GM23338 (cell line): ENCODE data around the gene MPL. TPM values are rescaled to one million over a fixed set of nuclear protein-coding genes. Genes with fewer than 3 reads are reported as not detected.

ENCODE experiments used
- ATAC-seq: fragments of 200-7000 bp; cut with Tn5 transposase; 3 replicates; pipeline ENCODE4 v1.9.1; 2020
- DNase-seq: peaks from one replicate; pipeline ENCODE4 v3.0.0-alpha.2; 2015; ENCODE audit warnings: low spot score
- H2AFZ ChIP-seq: fragments of 200-600 bp; sonication (generic); 2 replicates; pipeline ENCODE4 v1.8.0; 2016; ENCODE audit warnings: antibody characterized with exemption, mild to moderate bottlenecking, moderate library complexity
- H3F3A ChIP-seq: fragments of 200-600 bp; sonication (generic); replicated peaks from 2 replicates; pipeline ENCODE4 v1.8.0; 2017; ENCODE audit warnings: antibody characterized with exemption, mixed run types, low read depth
- H3K27ac ChIP-seq: fragments of 200-600 bp; sonication (generic); 2 replicates; pipeline ENCODE4 v1.6.1; 2016; ENCODE audit warnings: low read depth
- H3K27me3 ChIP-seq: fragments of 200-600 bp; sonication (generic); 2 replicates; pipeline ENCODE4 v1.8.0; 2016; ENCODE audit warnings: mild to moderate bottlenecking, mixed run types, moderate library complexity; ENCODE audit not compliant: insufficient read depth
- H3K36me3 ChIP-seq: fragments of 200-600 bp; sonication (generic); 2 replicates; pipeline ENCODE4 v1.8.0; 2016; ENCODE audit warnings: mild to moderate bottlenecking; ENCODE audit not compliant: insufficient read depth
- H3K4me1 ChIP-seq: fragments of 200-600 bp; sonication (generic); 2 replicates; pipeline ENCODE4 v1.8.0; 2016; ENCODE audit warnings: mild to moderate bottlenecking, moderate library complexity; ENCODE audit not compliant: insufficient read depth
- H3K4me2 ChIP-seq: fragments of 200-600 bp; sonication (generic); 2 replicates; pipeline ENCODE4 v1.7.1; 2017; ENCODE audit warnings: mixed run types
- H3K4me3 ChIP-seq: fragments of 200-600 bp; sonication (generic); 2 replicates; pipeline ENCODE4 v1.6.1; 2016; ENCODE audit warnings: mixed run types
- H3K79me2 ChIP-seq: fragments of 200-600 bp; sonication (generic); replicated peaks from 2 replicates; pipeline ENCODE4 v1.8.0; 2017; ENCODE audit warnings: mild to moderate bottlenecking; ENCODE audit not compliant: insufficient read depth
- H3K9me2 ChIP-seq: fragments of 200-600 bp; sonication (generic); 2 replicates; pipeline ENCODE4 v1.8.0; 2017; ENCODE audit not compliant: insufficient read depth
- H4K20me1 ChIP-seq: fragments of 200-600 bp; sonication (generic); replicated peaks from 2 replicates; pipeline ENCODE4 v1.8.0; 2017; ENCODE audit warnings: mild to moderate bottlenecking; ENCODE audit not compliant: insufficient read depth
- H3K27ac Mint-ChIP-seq: 2 replicates; pipeline ENCODE4 v1.8.0; 2020; ENCODE audit warnings: inconsistent platforms, mild to moderate bottlenecking, moderate library complexity, mixed read lengths
- H3K27me3 Mint-ChIP-seq: 3 replicates; pipeline ENCODE4 v1.8.0; 2022; ENCODE audit warnings: low read depth, mild to moderate bottlenecking, moderate library complexity, mixed read lengths, inconsistent platforms; ENCODE audit not compliant: insufficient read depth, poor library complexity
- H3K36me3 Mint-ChIP-seq: 3 replicates; pipeline ENCODE4 v1.8.0; 2021; ENCODE audit warnings: low read depth, mild to moderate bottlenecking, inconsistent platforms, moderate library complexity, mixed read lengths
- H3K4me1 Mint-ChIP-seq: 3 replicates; pipeline ENCODE4 v1.8.0; 2020; ENCODE audit warnings: mild to moderate bottlenecking, inconsistent platforms, mixed read lengths
- H3K4me3 Mint-ChIP-seq: 3 replicates; pipeline ENCODE4 v1.8.0; 2021; ENCODE audit warnings: moderate library complexity, mild to moderate bottlenecking, inconsistent platforms, mixed read lengths
- H3K9me3 Mint-ChIP-seq: 3 replicates; pipeline ENCODE4 v1.8.0; 2020; ENCODE audit warnings: moderate library complexity, mild to moderate bottlenecking, inconsistent platforms, mixed read lengths
- CREB1 ChIP-seq: fragments of 250-450 bp; sonication (Bioruptor Pico); IDR thresholded peaks from 2 replicates; pipeline ENCODE4 v1.5.0; 2020; ENCODE audit warnings: low read depth, mild to moderate bottlenecking, moderate library complexity
- CTCF ChIP-seq, 2 experiments: fragments of 200-600 bp in 1 of 2; sonication (generic) in 1 of 2; conservative IDR thresholded peaks; 2 replicates each; pipeline versions ENCODE4 v1.5.1 to v1.6.1; 2016 to 2017; ENCODE audit warnings: antibody characterized with exemption in 2 of 2, low read depth in 2 of 2, mild to moderate bottlenecking in 2 of 2, moderate library complexity in 1 of 2
- ETS1 ChIP-seq: IDR thresholded peaks from 2 replicates; pipeline ENCODE4 v1.6.1; 2016; ENCODE audit warnings: antibody characterized with exemption
- EZH2 ChIP-seq: fragments of 200-600 bp; sonication (generic); IDR thresholded peaks from one replicate; pipeline ENCODE4 v1.8.0; 2017; ENCODE audit warnings: antibody characterized with exemption, mild to moderate bottlenecking, low read depth; ENCODE audit not compliant: unreplicated experiment
- EZH2phosphoT487 ChIP-seq: fragments of 200-600 bp; sonication (generic); IDR thresholded peaks from one replicate; pipeline ENCODE4 v1.8.1; 2018; ENCODE audit warnings: antibody characterized with exemption; ENCODE audit not compliant: unreplicated experiment
- JUNB ChIP-seq: IDR thresholded peaks from one replicate; pipeline ENCODE4 v1.6.1; 2016; ENCODE audit warnings: antibody characterized with exemption; ENCODE audit not compliant: unreplicated experiment
- NANOG ChIP-seq: IDR thresholded peaks from 2 replicates; pipeline ENCODE4 v1.6.1; 2016; ENCODE audit warnings: antibody characterized with exemption, borderline replicate concordance
- POLR2AphosphoS5 ChIP-seq: IDR thresholded peaks from 2 replicates; pipeline ENCODE4 v1.6.1; 2016; ENCODE audit warnings: antibody characterized with exemption, low read depth
- REST ChIP-seq: IDR thresholded peaks from one replicate; pipeline ENCODE4 v1.6.1; 2018; ENCODE audit warnings: antibody characterized with exemption; ENCODE audit not compliant: unreplicated experiment
- STAT1 ChIP-seq: IDR thresholded peaks from one replicate; pipeline ENCODE4 v1.6.1; 2016; ENCODE audit warnings: antibody characterized with exemption; ENCODE audit not compliant: unreplicated experiment
- ZNF114 ChIP-seq: fragments of 250-450 bp; sonication (Bioruptor Pico); IDR thresholded peaks from 2 replicates; pipeline ENCODE4 v1.5.0; 2020; ENCODE audit warnings: mild to moderate bottlenecking, moderate library complexity
- ZNF331 ChIP-seq: fragments of 250-450 bp; sonication (Bioruptor Pico); IDR thresholded peaks from 2 replicates; pipeline ENCODE4 v1.5.0; 2020; ENCODE audit warnings: low read depth, mild to moderate bottlenecking, moderate library complexity
- polyA plus RNA-seq: library from polyadenylated mRNA; unstranded; fragments of >200 nt; fragmentation: Nextera tagmentation; extraction: Ambion mirVana; gene quantifications from 2 replicates; pipeline ENCODE4 v1.2.1, GENCODE V29; 2016
- total RNA-seq: library from RNA; depleted of rRNA; stranded (reverse); fragments of >200 nt; shearing (Covaris generic); gene quantifications from 2 replicates; pipeline ENCODE4 v1.2.3, GENCODE V29; 2014
- TF ChIP-seq, protein P1 (sequence below): fragments of 250-450 bp; sonication (Bioruptor Pico); IDR thresholded peaks from 2 replicates; pipeline ENCODE4 v1.5.0; 2020; ENCODE audit warnings: mild to moderate bottlenecking, moderate library complexity

MPL gene
- total and polyA plus RNA-seq, 2 experiments from 2014 or later: not detected

GRCh38 chr1:43354936-43355335, 17.3 kb downstream of the MPL start:
- Histone ChIP-seq H3F3A (peaks cover 6% of the 10 kb centered on the region; the same call in 1 of the 2 replicates), H4K20me1 (peaks cover 3% of the 10 kb centered on the region), H3K27ac (no peak overlapping the region), H3K4me2 (no peak overlapping the region), H2AFZ (no peak overlapping the region), H3K36me3 (peaks cover 6% of the 10 kb centered on the region), H3K9me2 (no peaks in the 10 kb centered on the region), H3K4me1 (peaks cover 22% of the 10 kb centered on the region), H3K27me3 (no peaks in the 10 kb centered on the region), H3K79me2 (peaks cover 14% of the 10 kb centered on the region), H3K4me3 (no peak overlapping the region)
- peaks cover 11% of the 10 kb centered on the region for H3K36me3 Mint-ChIP-seq
- DNase-seq (no peak), ATAC-seq (no peak)
- TF ChIP-seq ZNF331 (CRISPR knock-in tag) (no peak), CREB1 (CRISPR knock-in tag) (no peak), REST (no peak), POLR2AphosphoS5 (no peak), EZH2phosphoT487 (no peak), JUNB (no peak), STAT1 (no peak), NANOG (no peak), ZNF114 (CRISPR knock-in tag) (no peak), ETS1 (no peak), EZH2 (no peak), CTCF (conservative IDR thresholded peaks at IDR 0.05; ENCODE audit: low read depth in 2 of 2) (no peak)
- TF ChIP-seq, protein P1, sequence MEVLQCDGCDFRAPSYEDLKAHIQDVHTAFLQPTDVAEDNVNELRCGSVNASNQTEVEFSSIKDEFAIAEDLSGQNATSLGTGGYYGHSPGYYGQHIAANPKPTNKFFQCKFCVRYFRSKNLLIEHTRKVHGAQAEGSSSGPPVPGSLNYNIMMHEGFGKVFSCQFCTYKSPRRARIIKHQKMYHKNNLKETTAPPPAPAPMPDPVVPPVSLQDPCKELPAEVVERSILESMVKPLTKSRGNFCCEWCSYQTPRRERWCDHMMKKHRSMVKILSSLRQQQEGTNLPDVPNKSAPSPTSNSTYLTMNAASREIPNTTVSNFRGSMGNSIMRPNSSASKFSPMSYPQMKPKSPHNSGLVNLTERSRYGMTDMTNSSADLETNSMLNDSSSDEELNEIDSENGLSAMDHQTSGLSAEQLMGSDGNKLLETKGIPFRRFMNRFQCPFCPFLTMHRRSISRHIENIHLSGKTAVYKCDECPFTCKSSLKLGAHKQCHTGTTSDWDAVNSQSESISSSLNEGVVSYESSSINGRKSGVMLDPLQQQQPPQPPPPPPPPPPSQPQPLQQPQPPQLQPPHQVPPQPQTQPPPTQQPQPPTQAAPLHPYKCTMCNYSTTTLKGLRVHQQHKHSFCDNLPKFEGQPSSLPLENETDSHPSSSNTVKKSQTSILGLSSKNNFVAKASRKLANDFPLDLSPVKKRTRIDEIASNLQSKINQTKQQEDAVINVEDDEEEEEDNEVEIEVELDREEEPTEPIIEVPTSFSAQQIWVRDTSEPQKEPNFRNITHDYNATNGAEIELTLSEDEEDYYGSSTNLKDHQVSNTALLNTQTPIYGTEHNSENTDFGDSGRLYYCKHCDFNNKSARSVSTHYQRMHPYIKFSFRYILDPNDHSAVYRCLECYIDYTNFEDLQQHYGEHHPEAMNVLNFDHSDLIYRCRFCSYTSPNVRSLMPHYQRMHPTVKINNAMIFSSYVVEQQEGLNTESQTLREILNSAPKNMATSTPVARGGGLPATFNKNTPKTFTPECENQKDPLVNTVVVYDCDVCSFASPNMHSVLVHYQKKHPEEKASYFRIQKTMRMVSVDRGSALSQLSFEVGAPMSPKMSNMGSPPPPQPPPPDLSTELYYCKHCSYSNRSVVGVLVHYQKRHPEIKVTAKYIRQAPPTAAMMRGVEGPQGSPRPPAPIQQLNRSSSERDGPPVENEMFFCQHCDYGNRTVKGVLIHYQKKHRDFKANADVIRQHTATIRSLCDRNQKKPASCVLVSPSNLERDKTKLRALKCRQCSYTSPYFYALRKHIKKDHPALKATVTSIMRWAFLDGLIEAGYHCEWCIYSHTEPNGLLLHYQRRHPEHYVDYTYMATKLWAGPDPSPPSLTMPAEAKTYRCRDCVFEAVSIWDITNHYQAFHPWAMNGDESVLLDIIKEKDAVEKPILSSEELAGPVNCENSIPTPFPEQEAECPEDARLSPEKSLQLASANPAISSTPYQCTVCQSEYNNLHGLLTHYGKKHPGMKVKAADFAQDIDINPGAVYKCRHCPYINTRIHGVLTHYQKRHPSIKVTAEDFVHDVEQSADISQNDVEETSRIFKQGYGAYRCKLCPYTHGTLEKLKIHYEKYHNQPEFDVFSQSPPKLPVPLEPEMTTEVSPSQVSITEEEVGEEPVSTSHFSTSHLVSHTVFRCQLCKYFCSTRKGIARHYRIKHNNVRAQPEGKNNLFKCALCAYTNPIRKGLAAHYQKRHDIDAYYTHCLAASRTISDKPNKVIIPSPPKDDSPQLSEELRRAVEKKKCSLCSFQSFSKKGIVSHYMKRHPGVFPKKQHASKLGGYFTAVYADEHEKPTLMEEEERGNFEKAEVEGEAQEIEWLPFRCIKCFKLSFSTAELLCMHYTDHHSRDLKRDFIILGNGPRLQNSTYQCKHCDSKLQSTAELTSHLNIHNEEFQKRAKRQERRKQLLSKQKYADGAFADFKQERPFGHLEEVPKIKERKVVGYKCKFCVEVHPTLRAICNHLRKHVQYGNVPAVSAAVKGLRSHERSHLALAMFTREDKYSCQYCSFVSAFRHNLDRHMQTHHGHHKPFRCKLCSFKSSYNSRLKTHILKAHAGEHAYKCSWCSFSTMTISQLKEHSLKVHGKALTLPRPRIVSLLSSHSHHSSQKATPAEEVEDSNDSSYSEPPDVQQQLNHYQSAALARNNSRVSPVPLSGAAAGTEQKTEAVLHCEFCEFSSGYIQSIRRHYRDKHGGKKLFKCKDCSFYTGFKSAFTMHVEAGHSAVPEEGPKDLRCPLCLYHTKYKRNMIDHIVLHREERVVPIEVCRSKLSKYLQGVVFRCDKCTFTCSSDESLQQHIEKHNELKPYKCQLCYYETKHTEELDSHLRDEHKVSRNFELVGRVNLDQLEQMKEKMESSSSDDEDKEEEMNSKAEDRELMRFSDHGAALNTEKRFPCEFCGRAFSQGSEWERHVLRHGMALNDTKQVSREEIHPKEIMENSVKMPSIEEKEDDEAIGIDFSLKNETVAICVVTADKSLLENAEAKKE (CRISPR knock-in tag): no peak
- H3K4me3 Mint-ChIP-seq: no peak overlapping the region; the same call in 2 of the 3 replicates
- peaks cover 21% of the 10 kb centered on the region for H3K4me1 Mint-ChIP-seq
- no peak overlapping the region; the same call in 1 of the 2 replicates for H3K27ac Mint-ChIP-seq
- H3K9me3 Mint-ChIP-seq: no peaks in the 10 kb centered on the region
- H3K27me3 Mint-ChIP-seq: peaks cover 19% of the 10 kb centered on the region
